GM21367 (cell line): ENCODE data around the gene REXO4.
"Not testable (repeated sequence)": the region's sequence is repeated elsewhere in the genome, so short reads cannot be mapped to it uniquely, and the experiment has no call there.

Source experiments
- ATAC-seq: cut with Tn5 transposase; IDR thresholded peaks from one replicate; pipeline ENCODE4 v1.9.1; 2021; ENCODE audit not compliant: unreplicated experiment

Gene REXO4

DNA sequence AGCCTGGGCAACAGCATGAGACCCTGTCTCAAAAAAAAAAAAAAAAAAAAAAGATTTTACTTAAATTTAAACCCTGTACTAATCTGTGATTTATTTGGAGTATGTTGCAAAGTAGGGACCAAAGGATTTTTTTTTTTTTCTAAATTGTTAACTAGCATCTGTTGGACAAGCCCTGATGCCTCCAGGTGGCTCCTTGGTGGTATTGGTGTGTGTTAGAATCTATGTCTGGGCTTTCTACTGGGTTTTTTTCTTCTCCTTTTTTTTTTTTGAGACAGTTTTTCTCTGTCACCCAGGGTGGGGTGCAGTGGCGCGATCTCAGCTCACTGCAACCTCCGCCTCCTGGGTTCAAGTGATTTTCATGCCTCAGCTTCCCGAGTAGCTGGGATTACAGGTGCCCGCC lies 34.1 kb upstream of the REXO4 start:
- ATAC-seq: not testable (repeated sequence)

DNA sequence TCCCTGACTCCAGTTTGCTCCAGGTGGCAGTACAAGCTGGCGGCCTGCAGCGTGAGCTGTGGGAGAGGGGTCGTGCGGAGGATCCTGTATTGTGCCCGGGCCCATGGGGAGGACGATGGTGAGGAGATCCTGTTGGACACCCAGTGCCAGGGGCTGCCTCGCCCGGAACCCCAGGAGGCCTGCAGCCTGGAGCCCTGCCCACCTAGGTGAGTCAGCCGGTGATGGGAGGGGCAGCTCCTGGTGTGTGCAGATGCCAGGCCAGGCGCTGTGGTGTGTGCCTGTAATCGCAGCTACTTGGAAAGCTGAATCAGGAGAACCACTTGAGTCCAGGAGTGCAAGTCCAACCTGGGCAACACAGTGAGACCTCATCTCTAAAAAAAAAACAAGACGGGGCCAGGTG lies 31.9 kb upstream of the REXO4 start:
- no peak for ATAC-seq

DNA sequence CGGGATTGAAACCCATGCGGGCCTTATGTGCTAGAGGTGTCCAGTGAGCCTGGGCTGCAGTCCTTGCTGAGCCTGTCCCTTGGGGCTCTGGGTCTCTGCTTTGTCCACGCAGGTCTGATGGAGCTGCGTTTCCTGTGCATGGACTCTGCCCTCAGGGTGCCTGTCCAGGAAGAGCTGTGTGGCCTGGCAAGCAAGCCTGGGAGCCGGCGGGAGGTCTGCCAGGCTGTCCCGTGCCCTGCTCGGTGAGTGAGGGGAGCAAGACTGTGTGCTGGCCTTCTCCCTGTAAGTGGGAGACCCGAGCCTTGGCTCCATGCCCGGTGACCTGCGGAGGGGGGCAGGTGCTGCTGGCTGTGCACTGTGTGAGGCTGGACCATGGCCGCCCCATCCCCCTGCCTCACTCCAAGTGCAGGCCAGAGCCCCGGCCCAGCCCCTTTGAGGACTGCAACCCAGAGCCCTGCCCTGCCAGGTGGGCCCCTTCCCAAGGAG lies 30.7 kb upstream of the REXO4 start:
- ATAC-seq: no peak

DNA sequence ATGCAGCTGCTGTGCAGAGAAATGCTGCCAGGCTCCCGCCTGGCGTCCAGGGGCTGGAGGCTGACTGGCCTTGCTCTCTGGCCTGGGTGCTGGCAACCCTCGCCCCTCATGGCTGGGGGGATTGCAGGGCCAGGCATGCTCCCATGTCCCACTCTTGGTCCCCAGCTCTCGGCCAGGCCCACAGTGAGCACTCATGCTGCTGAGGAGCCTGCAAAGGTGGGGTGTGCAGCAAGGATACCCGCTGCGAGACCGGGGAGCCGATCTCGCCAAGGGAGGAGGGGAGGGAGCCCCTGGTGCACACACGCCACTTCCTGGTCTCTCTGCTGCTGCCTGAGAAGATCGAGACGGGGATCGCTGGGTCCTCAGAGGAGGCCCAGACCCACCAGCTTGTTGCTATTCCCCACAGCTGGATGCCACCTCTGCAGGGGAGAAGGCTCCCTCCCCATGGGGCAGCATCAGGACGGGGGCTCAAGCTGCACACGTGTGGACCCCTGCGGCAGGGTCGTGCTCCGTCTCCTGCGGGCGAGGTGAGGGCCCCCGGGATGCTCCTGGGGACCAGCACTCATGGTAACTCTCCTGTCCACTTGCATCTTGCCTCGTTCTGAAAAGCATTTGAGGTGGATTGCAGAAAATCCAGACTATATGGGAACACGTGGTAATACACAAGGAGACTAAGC lies 27.6 kb upstream of the REXO4 start:
- no peak for ATAC-seq

DNA sequence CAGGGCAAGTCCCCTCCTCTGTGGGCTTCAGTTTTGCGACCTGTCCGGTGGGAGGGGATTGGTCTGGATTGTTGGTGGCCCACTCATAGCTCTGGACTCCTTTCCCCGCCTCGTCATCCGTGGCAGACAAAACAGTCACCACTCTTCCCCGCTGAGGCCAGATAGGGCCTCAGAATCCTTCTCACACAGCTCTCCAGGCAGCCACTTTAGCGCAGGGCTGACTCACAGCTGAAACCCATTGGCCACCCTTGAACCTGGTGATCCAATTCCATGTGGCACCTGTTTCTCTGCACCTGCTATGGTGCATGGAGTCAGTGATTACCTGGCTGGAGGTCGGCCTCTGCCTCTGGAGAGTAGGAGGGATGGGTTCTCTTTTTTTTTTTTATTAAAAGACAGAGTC lies 26.2 kb upstream of the REXO4 start:
- no peak for ATAC-seq

DNA sequence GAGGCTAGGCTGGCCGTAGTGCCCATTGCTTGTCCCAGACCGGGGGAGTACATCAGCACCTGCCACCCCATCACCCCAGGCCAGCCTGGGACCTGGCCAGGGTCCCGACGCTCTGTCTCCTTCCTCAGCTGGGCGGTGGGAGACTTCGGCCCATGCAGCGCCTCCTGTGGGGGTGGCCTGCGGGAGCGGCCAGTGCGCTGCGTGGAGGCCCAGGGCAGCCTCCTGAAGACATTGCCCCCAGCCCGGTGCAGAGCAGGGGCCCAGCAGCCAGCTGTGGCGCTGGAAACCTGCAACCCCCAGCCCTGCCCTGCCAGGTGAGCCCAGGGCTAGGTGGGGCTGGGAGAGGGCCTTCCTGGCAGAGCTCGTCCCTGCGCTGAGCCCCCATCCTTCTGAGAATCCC lies 25.4 kb upstream of the REXO4 start:
- ATAC-seq: no peak

DNA sequence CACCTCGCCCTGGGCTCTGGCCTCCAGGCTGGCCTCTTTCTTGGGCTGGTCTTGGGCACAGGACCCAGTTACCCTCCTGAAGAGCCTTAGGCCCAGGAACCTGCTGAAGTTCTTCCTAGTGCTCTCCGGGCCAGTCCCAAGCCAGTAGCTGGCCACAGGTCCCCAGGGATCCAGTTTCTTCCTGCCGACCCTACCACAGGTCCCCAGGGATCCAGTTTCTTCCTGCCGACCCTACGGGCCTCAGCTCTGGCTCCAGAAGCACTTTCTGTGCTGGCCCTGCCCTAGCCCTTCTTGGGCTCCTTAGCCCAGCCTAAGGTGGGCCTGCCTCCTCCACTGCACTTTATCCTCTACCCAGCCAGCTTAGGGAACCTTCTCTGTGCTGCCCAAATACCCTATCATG lies 23.8 kb upstream of the REXO4 start:
- no peak for ATAC-seq

DNA sequence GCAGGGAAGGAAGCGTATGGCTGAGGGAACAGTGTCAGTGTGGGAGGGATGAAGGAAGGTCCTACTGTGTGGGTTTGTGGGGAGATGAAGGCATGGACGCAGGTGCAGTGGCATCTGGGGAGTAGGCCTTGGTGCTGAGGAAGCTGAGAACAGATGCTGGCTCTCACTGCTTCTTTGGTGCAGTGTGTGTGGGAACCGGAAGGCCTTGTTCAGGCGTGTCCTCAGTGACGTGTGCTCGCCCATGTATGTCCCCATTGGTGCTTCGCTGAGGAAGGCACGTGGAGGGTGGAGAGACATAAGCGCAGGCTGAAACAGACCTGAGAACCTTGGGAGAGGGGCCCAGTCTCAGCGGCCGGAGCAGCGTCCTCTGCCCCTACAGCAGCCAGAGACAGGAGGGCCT lies 23.1 kb upstream of the REXO4 start:
- ATAC-seq: no peak

DNA sequence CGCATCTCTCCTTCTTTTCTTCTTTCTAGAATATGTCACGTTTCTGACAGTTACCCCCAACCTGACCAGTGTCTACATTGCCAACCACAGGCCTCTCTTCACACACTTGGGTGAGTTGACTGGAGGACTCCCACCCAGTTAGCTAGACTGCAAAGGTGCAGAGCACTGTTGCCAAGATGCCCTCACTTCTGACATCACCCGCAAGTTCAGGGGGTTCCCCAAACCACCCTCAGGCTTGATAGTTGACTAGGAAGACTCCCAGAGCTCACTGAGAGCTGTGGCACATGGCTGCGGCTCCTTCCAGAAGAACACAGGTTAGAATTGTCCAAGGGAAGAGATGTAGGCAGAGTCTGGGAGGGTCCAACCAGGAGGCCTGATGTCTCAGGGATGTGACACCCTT lies 21.5 kb upstream of the REXO4 start:
- ATAC-seq: no peak

DNA sequence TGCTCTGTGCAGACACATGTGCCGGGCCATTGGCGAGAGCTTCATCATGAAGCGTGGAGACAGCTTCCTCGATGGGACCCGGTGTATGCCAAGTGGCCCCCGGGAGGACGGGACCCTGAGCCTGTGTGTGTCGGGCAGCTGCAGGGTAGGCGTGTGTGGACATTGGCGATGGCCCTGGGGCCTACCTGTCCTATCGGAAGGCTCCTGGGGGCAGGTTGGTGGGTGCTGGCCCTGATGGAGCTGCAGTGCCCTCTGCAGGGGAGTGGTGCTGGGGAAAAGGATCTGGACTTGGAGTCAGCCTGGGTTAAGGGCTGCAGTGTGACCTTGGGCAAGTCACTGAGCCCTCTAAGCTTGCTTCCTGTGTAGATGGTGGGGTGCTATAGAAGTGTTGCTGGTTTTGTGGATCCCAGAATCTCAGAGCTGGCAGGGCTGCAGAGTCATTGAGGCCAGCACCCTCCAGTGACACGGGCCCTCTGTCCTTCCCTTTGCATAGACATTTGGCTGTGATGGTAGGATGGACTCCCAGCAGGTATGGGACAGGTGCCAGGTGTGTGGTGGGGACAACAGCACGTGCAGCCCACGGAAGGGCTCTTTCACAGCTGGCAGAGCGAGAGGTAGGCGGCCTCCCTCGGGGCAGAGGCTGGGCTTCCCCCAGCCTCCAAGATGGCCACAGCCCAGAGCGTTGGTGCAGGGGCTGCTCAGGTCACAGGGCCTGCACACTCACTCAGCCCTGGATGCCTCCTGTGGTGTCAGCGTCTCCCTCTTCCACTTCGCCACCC lies 20.1 kb upstream of the REXO4 start:
- no peak for ATAC-seq

DNA sequence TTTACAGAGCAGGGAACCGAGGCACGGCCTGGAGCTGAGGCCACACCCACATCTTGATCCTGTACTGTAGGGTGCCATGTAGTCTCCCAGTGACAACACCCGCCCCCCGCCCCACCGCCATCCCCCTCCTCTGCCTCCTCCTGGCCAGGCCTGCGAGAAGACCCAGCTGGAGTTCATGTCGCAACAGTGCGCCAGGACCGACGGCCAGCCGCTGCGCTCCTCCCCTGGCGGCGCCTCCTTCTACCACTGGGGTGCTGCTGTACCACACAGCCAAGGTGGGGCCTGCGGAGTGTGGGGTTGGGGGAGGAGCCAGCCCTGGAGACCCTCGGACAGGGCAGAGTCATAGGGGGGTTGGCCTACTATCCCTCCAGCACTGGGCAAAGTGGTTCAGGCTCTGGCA lies 18.9 kb upstream of the REXO4 start:
- ATAC-seq: no peak

DNA sequence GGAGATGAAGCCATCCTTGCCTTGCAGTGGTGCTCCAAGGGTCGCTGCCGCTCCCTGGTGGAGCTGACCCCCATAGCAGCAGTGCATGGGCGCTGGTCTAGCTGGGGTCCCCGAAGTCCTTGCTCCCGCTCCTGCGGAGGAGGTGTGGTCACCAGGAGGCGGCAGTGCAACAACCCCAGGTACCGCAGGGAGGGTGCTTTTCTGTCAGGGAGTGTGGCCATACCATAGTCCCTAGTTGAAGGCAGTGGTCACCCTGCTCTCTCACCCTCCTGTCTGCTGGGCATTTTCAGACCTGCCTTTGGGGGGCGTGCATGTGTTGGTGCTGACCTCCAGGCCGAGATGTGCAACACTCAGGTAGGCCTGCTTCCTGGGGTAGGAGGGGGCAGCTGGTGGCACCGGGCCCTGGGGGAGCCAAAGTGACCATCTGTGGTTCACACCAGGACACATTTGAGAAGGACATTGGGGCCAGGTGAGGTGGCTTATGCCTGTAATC lies 15.6 kb upstream of the REXO4 start:
- ATAC-seq: no peak

DNA sequence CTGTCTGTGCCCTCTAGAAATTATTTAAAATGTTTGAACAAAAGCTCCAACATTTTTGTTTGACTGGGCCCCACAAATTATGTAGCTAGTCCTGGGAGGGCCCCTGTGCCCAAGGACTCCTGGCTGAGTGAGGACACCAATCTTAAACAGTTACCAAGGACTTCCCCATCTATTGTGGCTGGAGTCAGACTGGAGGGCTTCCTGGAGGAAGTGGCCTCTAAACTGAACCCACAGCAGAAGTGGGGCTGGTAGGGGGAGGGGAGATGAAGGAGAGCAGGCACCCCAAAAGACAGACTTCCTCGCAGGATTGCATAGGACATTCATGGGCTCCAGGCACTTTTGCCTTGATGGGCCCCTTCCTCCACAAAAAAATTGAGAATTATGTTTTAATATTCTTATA lies 12.4 kb upstream of the REXO4 start:
- no peak for ATAC-seq

DNA sequence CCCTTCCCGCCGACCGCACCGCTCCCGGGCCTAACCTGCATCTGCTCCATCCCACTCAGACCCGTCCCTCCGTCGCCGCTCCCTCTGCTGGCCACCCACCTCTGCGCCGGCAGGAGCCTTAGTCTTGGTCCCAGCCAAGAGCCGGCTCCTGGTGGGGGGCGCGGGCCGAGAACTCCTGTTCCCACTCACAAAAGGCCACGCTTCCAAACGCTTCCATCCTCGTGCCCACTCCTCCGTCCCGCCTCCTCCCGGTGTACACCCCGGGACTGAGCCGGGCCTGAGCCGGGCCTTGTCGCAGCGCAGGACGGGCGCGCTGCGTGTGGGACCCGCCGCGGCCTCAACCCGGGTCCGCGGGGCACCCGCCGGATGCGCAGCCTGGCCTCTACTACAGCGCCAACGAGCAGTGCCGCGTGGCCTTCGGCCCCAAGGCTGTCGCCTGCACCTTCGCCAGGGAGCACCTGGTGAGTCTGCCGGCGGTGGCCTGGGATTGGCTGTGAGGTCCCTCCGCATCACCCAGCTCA lies 11.9 kb upstream of the REXO4 start:
- no peak for ATAC-seq

DNA sequence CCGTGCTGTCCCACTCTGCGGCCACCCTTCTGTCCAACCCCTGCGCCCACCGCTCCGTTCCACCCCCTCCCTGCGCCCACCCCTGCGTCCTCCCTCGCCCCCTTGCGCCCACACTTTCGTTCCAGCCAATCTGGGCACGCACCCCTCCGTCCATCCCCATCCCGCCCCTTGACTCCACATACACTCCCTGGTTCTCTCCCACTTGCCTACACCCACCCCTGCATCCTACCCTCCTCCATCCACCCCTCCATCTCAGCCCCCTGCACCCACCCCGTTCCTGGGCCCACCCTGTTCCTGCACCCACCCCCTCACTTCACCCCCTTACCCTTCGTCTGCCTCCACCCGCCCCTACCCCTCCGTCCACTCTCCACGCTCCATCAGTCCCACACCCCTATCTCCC lies 11.4 kb upstream of the REXO4 start:
- ATAC-seq: no peak

DNA sequence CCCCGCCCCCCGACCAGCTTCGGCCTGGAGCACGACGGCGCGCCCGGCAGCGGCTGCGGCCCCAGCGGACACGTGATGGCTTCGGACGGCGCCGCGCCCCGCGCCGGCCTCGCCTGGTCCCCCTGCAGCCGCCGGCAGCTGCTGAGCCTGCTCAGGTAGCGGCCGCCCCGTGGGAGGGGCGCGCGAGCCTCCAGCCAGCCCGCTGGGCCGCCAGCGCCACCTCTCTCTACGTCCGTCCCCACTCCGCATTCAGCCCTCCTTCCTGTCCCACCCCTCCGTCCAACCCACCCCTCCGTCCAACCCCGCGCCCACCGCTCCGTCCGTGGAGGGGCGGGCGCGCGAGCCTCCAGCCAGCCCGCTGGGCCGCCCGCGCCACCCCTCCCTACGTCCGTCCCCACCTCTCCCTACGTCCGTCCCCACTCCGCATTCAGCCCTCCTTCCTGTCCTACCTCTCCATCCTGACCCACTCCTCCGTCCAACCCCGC lies 10.8 kb upstream of the REXO4 start:
- no peak for ATAC-seq

DNA sequence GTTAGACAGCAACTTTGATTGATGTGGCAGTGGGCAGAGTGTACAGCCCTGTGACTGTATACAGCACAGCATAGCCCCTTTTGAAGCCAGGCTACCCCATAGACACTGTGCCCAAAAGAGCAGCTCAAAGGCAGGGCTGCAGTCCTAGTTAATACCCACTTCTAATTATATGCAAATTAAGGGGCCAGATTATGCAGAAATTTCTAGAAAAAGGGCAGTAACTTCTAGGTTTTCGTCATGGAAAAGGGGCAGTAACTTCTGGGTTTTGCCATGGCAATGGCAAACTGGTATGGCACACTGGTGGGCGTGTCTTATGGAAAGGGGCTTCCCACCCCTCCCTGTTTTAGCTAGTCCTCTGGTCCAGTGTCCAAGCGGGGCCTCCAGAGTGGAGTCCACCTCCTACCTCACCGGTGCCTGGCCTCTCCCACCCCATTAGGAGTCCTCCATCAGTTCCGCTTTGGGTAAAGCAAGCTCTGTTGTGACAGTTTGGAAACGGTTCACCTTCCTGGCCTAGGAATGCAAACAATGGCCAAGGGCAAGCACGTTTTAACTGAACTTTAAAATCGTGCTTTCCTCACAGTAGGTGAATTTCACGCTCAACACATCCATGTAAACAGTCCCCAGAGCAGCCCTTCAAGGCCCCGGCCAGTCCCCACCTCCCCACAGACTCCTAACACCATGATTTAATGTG lies 10.0 kb upstream of the REXO4 start:
- ATAC-seq: no peak

DNA sequence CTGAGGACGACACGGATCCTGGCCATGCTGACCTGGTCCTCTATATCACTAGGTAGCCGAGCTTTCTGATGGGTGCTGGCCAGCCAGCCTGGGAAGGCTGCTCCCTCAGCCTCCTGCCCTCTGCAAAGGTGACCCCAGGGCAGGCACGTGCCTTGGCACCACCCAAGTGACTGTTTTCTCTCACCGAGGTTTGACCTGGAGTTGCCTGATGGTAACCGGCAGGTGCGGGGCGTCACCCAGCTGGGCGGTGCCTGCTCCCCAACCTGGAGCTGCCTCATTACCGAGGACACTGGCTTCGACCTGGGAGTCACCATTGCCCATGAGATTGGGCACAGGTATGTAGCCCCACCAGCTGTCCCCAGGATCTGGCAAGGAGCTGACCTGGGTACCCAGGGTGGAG lies 8.2 kb upstream of the REXO4 start:
- no peak for ATAC-seq

DNA sequence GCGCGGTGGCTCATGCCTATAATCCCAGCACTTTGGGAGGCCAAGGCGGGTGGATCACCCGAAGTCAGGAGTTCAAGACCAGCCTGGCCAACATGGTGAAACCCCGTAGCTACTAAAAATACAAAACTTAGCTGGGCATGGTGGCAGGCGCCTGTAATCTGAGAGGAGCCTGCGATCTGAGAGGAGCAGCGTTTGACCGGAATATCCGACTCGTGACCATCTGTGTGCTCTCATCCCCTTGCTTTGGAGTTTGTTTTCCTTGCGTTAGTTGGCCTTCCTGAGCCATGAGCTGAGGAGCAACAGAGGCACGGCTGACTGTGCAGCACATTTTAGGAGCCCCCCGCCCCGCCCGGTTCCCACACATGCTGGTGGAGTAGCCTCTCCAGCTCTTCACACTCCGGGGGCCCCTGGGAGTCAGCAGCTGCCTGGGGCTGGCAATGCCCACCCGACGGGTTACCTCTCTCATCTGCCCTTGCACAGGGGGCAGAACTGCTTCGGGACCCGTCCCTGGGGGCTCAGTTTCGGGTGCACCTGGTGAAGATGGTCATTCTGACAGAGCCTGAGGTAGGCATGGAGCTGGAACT lies 7.3 kb upstream of the REXO4 start:
- ATAC-seq: no peak

DNA sequence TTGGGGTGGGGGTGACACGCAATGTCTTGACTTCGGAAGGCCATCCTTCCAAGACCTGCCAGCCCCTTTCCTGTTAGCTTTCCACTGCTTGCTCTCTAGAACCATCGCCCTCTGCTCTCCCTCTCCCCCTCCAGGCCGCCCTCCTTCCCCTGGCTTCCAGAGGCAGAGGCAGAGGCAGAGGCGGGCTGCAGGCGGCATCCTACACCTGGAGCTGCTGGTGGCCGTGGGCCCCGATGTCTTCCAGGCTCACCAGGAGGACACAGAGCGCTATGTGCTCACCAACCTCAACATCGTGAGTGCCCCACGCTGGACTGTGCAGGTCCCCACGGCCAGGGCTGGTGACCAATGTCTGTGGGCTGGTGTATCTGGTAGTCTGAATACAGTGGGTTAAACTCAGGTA lies 6.4 kb upstream of the REXO4 start:
- no peak for ATAC-seq

DNA sequence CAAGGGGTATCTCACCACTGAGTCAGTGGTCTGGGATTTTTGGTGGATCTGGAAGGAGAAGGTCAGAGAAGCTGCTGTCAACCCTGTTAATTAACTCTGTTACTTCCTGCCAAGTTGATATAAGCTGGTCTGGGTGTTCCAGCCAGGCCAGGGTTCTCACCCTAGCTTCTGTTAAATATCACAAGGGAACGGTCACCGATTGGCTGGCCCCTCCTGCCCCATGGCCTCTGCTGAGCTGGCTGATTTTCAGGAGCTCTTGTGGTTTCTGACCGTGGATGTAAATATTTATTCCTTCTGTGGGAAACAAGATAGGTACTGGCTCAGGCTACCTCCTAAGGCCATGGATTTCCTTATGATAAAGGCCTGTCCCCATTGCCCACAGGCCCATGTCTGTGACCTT lies 5.4 kb upstream of the REXO4 start:
- no peak for ATAC-seq
